GM15510 (cell line): ENCODE data around the gene PSMB5.

Source experiments
- POLR2A ChIP-seq: IDR thresholded peaks from 3 replicates; pipeline ENCODE4 v1.6.1; 2011; ENCODE audit warnings: borderline replicate concordance; ENCODE audit not compliant: insufficient read length; ENCODE audit errors: extremely low read depth

PSMB5 gene

DNA sequence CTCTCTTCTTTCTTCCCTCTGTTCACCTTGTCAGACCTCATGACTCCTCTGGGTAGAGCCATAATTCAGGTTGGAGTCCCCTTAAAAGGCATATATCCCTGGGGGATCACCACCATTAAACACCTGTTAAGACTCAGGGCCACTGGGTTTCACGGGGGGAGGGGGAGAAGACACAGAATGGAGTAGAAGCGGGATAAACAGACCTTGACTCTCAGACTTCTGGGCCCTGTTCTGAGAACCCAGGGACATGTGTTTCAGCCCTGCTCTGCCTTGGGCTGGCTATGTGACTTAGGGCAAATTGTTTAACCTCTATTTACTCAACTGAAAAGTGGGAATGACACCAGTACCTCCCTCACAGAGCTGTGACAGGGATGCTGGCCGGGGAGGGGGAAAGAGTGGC is 18.0 kb upstream of the PSMB5 start:
- no peak for TF ChIP-seq POLR2A

DNA sequence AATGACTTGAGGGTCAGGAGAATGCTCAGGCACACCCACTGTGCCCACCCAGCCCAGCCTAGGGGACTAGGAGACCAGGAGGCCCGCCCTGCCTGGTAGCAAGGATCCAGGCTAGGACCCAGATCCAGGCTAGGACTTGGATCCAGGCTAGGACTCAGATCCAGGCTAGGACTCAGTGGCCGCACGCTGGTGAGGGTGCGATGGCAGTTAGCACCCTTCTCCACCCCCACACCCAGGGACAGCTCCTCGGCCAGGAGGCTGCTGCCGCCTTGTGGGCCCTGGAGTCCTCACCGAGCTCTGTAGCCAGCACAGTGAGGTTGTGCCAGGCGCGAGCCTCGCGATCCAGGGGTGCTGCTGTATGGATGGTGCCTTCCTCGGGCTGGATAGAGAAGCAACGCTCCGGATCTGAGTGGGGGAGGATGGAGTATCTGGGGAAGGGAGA is 17.5 kb upstream of the PSMB5 start:
- no peak for TF ChIP-seq POLR2A

DNA sequence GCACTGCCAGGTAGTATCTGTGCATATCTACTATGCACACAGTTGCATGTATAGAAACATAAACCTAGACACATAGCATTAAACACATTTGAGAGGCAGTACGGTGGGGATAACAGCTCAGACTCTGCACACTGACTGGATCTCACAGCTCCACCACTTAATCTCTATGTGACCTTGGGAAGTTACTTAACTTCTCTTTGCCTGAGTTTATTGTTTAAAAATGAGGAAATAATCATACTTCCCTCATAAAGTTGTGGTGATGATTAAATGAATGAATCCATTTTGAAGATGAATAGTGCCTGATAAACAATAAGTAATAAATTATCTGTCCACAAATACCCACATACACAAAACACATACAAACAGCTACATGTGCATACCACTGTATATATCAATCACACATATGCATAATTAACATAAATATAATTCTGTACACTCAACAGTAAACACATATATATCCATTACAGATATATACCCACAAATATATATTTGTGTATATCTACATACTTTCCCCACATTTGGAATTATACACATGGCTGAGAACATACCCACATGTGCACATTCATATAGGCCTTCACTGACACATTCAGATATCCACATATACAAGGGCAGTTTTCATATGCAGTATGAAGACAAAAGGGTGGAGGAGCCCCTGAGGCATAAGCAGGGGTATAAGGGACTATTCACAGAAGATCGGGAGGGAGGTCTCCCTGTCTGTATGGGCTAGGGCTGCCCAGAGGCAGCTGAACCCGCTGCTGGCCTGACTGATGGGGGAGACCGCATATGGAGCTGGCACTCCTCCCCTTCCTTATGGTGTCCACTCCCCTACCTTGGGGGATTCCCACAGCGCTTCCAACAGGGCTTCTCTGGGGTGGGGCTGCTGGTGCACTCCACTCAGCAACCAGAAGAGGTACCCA is 16.7 kb upstream of the PSMB5 start:
- TF ChIP-seq POLR2A, result no peak

GRCh38 chr14:23049011-23049410 is 14.3 kb upstream of the PSMB5 start:
- no peak for TF ChIP-seq POLR2A

- no peak for TF ChIP-seq POLR2A
These were observed 13.3 kb upstream of the PSMB5 start for GRCh38 chr14:23047751-23048693.

DNA sequence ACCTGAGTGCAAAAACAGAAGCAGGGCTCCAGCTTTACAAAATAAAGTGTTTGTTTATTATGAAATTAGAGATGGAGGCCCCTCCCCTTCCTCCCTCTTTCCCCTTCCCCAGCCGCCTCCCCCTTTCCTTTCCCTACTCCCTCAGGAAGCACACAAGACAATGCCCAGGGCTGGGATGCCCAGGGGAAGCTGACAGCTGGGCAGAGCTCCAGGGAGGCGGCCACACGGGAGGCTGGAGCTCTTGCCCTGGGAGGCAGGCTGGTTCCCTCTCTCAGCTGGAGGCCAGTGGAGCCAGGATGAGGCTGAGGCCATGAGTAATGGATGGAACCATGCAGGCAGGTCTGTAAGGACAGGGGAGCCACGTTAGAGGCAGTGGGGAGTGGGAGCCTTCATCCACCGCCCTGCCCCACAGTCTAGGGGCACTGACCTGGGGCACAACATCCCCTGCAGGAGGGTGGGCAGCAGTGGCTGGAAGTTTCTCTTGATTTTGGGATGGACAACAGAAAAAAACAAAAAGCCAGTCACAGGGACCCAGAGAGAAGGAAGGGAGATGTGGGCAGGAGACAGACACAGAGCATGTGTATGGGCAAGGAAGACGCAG is 12.4 kb upstream of the PSMB5 start:
- TF ChIP-seq POLR2A, result no peak

DNA sequence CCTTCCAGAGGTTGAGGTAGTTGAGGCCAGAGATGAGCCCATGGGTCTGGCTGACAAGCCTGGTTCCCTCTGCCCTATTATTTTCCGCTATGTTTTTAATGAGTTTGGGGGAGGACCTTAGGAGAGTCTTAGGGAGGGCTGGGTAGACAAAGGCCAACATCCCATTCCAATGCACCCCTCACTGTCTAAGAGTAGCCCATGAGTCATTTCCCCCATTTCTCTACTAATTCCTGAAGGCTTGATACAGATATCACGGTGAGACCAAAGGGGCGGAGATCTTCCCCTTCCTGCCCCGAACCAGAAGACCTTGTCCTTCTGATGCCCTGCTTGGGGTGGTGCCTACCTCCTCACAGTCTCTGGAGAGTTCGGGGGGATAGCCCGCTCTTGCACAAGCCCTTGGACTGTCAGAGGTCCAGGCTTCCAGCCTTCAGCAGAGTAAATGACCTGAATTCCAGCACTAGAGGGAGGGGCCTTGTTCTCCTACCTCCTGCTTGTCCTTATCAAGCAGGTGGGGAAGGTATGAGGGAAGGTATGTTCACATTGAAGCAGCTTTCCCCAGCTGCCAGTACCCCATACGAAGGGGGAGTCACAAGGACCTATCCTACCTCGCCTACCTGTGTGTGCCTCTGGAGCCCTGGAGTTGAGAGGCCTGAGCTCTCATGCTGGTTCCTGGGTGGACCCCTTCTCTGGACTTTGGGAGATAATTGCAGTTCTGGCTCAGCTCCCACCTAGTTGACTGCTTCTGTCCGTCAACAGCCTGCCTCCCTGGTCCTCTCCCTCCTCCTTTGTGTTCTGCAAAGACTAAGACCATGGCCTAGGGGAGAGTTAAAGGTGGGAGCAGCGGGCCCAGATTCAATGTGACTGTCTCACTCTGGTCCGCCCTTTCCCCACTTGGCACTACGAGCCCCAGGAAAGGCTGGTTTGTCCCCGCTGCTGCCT is 11.0 kb upstream of the PSMB5 start:
- TF ChIP-seq POLR2A, result no peak

DNA sequence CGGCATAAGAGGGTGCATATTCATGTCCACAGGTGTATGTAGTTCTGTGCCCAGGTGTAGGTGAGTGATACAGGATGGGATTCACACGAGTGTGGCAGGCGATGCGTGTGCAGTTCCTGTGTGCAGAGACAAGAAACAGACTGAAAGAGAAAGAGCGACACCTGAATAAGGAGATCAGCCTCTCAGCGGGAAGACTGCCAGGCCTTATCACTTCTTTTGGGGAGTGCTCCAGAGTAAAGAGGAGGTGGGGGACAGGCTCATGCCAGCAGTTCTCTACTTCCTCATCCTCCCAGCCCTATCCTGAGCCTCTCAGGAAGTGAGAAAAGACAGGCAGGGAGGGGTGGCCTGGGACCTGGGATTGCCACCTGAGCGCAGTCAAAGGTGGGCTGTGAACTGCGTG is 10.1 kb upstream of the PSMB5 start:
- no peak for TF ChIP-seq POLR2A

GRCh38 chr14:23043754-23044153 is 9.1 kb upstream of the PSMB5 start:
- no peak for TF ChIP-seq POLR2A

- TF ChIP-seq POLR2A, result no peak
These were observed 8.4 kb upstream of the PSMB5 start for GRCh38 chr14:23043145-23043544.

- TF ChIP-seq POLR2A, result no peak
These were observed 7.7 kb upstream of the PSMB5 start, which contains the start of gene PSMB11 for GRCh38 chr14:23042162-23042965. TSS of gene PSMB11 (plus strand) at chr14:23042212. CDS start at chr14:23042226, 14 bp downstream.

DNA sequence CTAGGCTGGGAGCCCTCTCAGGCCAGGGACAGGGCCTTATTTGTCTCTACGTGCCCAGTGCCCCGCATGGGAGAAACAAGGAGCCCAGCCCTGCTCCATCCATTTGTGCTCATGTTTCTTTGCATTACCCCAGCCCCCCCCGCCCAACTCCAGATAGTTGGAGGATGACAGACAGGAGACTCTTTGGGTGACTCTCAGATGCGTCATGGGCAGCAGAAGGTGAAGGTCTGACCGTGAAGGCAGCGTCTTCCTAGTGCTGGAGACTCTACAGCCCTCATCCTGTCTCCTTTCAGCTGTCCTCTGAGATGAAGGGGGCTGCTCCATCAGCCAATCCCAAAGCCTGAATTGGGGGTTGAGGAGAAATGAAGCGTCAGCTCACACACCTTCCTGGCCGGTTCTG is 7.0 kb upstream of the PSMB5 start:
- TF ChIP-seq POLR2A, result no peak

GRCh38 chr14:23040100-23040499 is 5.4 kb upstream of the PSMB5 start:
- TF ChIP-seq POLR2A, result no peak
